NB4 (cell line): ENCODE data around the gene TPO.

Experiments used
- CTCF ChIP-seq: IDR thresholded peaks from one replicate; pipeline ENCODE4 v1.5.1; 2012; ENCODE audit warnings: low read depth, low read length
- MAX ChIP-seq: IDR thresholded peaks from 2 replicates; pipeline ENCODE4 v1.6.1; 2011; ENCODE audit warnings: low read depth, low read length
- MYC ChIP-seq: IDR thresholded peaks from 2 replicates; pipeline ENCODE4 v1.6.1; 2011; ENCODE audit warnings: low read depth, low read length
- POLR2A ChIP-seq: IDR thresholded peaks from 2 replicates; pipeline ENCODE4 v1.6.1; 2011; ENCODE audit warnings: mild to moderate bottlenecking; ENCODE audit not compliant: insufficient read length; ENCODE audit errors: extremely low read depth

GRCh38 chr2:1543776-1544477 is 130.7 kb downstream of the TPO start:
- TF ChIP-seq POLR2A, result no peak
- no peak for TF ChIP-seq CTCF
- TF ChIP-seq MYC, result no peak
- TF ChIP-seq MAX, result no peak
